HG03520 (cell line): ENCODE measurements around the gene GRB10.

Experiments
- ATAC-seq: cut with Tn5 transposase; IDR thresholded peaks from one replicate; pipeline ENCODE4 v1.9.1; 2021; ENCODE audit warnings: mild to moderate bottlenecking, moderate library complexity; ENCODE audit not compliant: unreplicated experiment

Gene GRB10

GRCh38 chr7:50658696-50659095 lies 124.0 kb downstream of the GRB10 start:
- ATAC-seq: no peak

- ATAC-seq: no peak
Observed at GRCh38 chr7:50657912-50658311, 124.8 kb downstream of the GRB10 start.

- ATAC-seq: no peak
Observed at GRCh38 chr7:50657341-50657873, 125.3 kb downstream of the GRB10 start.

GRCh38 chr7:50656141-50656895 lies 126.4 kb downstream of the GRB10 start:
- no peak for ATAC-seq

- no peak for ATAC-seq
Observed at GRCh38 chr7:50655490-50655889, 127.2 kb downstream of the GRB10 start.

- ATAC-seq: no peak
Observed at GRCh38 chr7:50655020-50655419, 127.7 kb downstream of the GRB10 start.

GRCh38 chr7:50653981-50654425 lies 128.7 kb downstream of the GRB10 start:
- ATAC-seq: no peak

GRCh38 chr7:50653126-50653864 lies 129.4 kb downstream of the GRB10 start:
- ATAC-seq: no peak

- no peak for ATAC-seq
Observed at GRCh38 chr7:50652400-50653125, 130.1 kb downstream of the GRB10 start.

GRCh38 chr7:50651271-50651989 lies 131.3 kb downstream of the GRB10 start:
- peak; percentile 53 for ATAC-seq

GRCh38 chr7:50650057-50650664 lies 132.5 kb downstream of the GRB10 start:
- no peak for ATAC-seq

- no peak for ATAC-seq
Observed at GRCh38 chr7:50649259-50649885, 133.3 kb downstream of the GRB10 start.

- no peak for ATAC-seq
Observed at GRCh38 chr7:50648570-50649169, 134.0 kb downstream of the GRB10 start.

- no peak for ATAC-seq
Observed at GRCh38 chr7:50648076-50648475, 134.6 kb downstream of the GRB10 start.

GRCh38 chr7:50647286-50647980 lies 135.3 kb downstream of the GRB10 start:
- no peak for ATAC-seq

- ATAC-seq: no peak
Observed at GRCh38 chr7:50646069-50646468, 136.6 kb downstream of the GRB10 start.

- ATAC-seq: no peak
Observed at GRCh38 chr7:50645186-50645585, 137.5 kb downstream of the GRB10 start.

- ATAC-seq: no peak
Observed at GRCh38 chr7:50644586-50644985, 138.1 kb downstream of the GRB10 start.

GRCh38 chr7:50644114-50644513 lies 138.6 kb downstream of the GRB10 start:
- no peak for ATAC-seq
